GM10248 (cell line): Measurements from ENCODE around the gene MAD1L1.

Experiments
- CTCF ChIA-PET: fragments of 300-600 bp; sonication (Branson Sonifier 250); formaldehyde crosslinking; extraction: SDS; loops from one replicate; lab custom pipeline; 2021; ENCODE audit warnings: antibody characterized with exemption; lab: Yijun Ruan, JAX
- POLR2A ChIA-PET: fragments of 350-650 bp; sonication (Branson Sonifier 250); formaldehyde crosslinking; extraction: SDS; loops from one replicate; lab custom pipeline; 2020; ENCODE audit warnings: antibody characterized with exemption; lab: Yijun Ruan, JAX
- DNase-seq: peaks from one replicate; pipeline ENCODE4 v3.0.0; 2012; ENCODE audit errors: extremely low spot score
- CTCF ChIP-seq: IDR thresholded peaks from 2 replicates; pipeline ENCODE4 v1.5.1; 2012; ENCODE audit warnings: mild to moderate bottlenecking, low read depth; ENCODE audit errors: extremely low read depth, missing control alignments, control extremely low read depth

The MAD1L1 gene

GRCh38 chr7:1923409-1924257 is 309.1 kb downstream of the MAD1L1 start:
- CTCF ChIA-PET: no interaction called here
- POLR2A ChIA-PET: no interaction called here
- no peak for TF ChIP-seq CTCF
- no peak for DNase-seq

GRCh38 chr7:1922870-1923236 is 309.9 kb downstream of the MAD1L1 start:
- POLR2A ChIA-PET: no interaction called here
- no peak for TF ChIP-seq CTCF
- CTCF ChIA-PET: interaction anchor here (1.3 kb wide), 1 partner anchor 13 kb away, joined by 3 read pairs; no protein-coding TSS in a partner anchor
- DNase-seq: no peak

GRCh38 chr7:1922071-1922869 is 310.5 kb downstream of the MAD1L1 start:
- no peak for DNase-seq
- ChIA-PET POLR2A (no interaction called here), CTCF (interaction anchor here (1.3 kb wide), 1 partner anchor 12 kb away, joined by 3 read pairs; no protein-coding TSS in a partner anchor)
- TF ChIP-seq CTCF: no peak

- no peak for DNase-seq
- CTCF ChIA-PET: no interaction called here
- POLR2A ChIA-PET: no interaction called here
- TF ChIP-seq CTCF: no peak
Observed at GRCh38 chr7:1920881-1921280, 311.9 kb downstream of the MAD1L1 start.

GRCh38 chr7:1920266-1920681 is 312.5 kb downstream of the MAD1L1 start:
- ChIA-PET CTCF (no interaction called here), POLR2A (no interaction called here)
- peak; percentile 72 for DNase-seq
- TF ChIP-seq CTCF: no peak

- POLR2A ChIA-PET: no interaction called here
- CTCF ChIA-PET: no interaction called here
- no peak for TF ChIP-seq CTCF
Observed at GRCh38 chr7:1919539-1920265, 313.0 kb downstream of the MAD1L1 start.

More at GRCh38 chr7:1919539-1920265, 313.0 kb downstream of the MAD1L1 start:
- no peak for DNase-seq
